CD4-positive, alpha-beta T cell treated with Interleukin-6 at 100 ng/mL for 8 hours (primary cell): ENCODE measurements around the gene NATD1.

Experiments used
- DNase-seq: peaks from one replicate; pipeline ENCODE4 v3.0.0-alpha.2; 2020; ENCODE audit warnings: mixed read lengths, low spot score

The NATD1 gene

DNA sequence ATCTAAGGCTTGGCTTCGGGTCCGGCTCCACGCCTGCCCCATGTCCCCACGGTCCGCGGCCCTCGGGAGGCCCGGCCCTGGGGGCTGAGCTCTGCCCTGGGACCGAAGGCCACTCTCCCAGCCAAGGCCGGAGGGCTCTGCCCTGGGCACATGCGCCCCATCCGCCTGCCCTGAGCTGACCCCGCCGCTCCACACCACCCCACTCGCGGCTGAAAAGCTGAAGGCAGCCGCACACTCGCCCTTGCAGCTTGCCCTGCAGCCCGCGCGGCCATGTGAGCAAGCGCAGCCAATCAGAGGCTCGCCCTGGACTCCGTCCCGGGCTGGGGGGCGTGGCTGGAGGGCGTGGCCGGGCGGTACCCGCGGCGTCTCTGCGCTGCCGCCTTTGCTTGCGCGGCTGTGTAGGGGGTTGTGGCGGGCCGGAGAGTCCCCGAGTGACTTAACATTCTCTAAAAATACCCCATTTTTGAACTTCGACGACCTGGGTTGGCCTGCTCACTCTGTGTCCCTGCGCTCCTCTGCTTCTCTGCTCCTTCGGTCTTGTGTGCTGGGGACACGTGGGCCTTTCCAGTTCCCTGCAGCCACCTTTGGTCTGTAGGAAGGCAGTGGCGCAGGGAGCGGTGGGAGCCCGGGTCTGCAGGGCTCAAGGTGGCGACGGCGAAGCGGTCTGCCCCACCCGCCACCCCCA is 22.5 kb upstream of the NATD1 start:
- DNase-seq: peak; percentile 93

DNA sequence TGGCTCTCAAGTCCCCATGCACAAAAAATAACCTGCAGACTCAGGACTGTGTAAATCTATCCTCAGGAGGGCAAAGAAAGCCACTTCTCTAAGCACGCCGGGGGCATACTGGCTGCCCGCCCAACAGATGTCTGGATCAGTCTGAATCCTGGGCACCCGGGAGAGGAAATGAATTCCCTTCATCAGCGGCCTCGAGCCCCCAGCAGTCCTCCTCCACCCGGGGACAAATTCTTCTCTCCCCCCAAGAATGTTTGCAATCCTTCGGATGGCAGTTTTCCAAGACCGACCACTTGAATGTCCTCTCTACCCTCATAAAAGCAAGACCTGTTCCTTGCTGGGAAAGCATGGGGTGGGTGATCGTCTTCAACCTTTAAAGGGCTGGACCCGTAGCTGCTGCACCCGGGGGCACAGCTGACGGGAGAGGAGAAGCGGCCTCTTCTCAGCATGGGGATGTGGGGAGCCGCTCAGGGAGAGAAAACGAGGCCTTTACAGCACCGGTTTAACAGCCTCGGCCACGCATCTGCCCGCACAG is 21.9 kb upstream of the NATD1 start:
- no peak for DNase-seq

DNA sequence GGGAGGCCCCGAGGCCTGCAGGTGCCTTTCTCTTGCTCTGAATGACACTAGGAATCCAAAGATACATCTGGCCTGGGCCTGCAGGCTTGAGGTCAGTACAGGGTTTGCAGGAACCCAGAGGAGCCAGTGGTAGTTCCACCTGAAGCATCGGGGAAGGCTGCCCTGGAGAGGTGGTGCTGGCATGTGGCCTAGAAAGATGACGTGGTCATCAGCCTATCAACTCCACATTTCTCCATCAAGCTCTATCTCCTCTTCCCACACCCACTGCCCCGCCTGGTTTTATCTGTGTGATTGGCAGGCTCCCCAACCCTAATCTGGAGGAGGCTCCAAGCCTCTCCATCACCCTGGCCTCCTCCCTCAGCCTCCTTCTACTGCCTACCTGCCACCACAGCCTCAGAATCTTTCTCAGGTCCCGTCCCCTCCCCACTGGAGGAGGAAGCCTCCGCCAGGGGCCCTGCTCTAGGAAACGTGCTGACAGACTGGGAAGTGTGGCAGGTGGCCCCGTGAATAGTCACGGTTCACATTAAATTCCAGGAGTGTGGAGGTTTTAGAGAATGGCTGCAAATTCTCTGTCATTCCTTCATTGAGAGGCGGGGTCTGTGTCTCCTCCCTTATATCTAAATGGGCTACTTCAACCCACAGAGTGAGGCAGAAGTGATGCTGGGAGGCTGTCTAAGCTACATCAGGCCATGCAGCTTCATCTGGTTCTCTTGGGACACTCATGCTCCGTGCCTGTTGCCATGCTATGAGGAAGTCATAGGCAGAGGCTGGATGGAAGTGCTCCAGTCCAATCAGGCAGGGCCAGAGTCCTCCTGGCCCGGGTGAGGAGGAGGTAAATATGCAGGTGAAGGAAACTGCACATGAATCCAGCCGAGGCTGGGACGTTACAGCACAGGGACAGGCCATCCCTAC is 19.9 kb upstream of the NATD1 start:
- DNase-seq: no peak

DNA sequence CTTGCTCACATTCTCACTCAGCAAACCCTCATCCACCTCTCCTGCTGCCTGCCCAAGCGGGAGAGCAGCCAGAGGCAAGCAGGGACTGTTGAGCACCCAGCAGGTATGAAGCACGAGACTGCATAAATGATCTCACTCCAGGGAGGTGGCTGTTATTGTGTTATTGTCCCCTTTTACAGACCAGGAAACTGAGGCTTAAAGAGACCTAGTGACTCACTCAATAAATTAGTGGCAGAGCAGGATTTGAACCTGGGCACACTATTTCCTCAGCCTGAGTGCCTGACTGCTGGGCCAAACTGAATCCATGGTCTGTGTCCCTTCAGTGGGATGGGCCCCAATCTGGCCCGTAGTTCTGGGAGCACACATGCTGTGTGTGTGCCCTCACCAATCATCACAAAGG is 19.0 kb upstream of the NATD1 start:
- DNase-seq: no peak

DNA sequence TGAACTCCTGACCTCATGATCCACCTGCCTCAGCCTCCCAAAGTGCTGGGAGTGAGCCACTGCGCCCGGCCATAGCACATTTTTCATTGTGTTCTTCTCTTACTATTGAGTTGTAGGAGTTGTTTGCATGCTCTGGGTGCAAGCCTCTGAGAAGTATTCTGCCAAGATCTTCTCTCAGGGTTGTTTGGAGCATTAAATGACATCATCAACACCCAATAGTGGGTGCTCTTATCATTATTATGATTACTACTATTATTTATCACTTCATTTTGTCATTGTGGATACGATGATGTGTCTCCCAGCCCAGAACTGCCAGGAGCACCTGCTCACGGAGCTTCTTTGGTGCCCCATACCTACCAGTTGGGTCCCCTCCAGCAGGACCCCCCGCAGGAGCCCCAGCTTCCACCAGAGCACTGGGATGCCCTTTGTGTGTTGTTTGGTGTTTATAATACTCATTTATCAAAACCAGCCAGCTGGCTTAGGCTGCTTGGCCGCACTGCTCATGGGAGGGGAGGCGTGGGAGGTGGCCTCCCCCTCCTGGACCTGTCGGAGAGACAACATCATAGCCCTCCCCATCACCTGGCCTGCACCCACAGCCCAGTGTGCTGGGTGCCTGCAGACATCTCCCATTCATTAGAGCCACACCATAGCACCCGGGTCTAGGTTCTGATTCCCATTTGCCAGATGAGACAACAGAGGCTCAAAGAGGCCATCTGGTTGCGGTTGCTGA is 18.4 kb upstream of the NATD1 start:
- DNase-seq: no peak

DNA sequence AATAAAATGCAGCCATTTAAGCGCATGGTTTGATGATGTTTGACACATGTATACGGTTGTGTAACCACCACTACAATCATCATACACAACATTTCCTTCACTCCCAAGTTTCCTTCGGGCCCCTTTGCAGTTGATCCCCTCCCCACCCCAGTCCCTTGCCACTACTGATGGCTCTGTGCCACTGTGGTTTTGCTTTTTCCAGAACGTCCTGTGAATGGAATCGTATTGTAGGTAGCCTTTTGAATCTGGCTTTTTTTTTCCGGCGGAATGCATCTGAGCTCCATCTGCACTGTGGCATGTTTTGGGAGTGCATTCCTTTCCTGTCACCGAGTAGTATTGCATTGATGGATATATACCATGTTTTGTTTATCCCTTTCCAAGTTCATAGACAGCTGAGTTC is 16.2 kb upstream of the NATD1 start:
- DNase-seq: no peak

DNA sequence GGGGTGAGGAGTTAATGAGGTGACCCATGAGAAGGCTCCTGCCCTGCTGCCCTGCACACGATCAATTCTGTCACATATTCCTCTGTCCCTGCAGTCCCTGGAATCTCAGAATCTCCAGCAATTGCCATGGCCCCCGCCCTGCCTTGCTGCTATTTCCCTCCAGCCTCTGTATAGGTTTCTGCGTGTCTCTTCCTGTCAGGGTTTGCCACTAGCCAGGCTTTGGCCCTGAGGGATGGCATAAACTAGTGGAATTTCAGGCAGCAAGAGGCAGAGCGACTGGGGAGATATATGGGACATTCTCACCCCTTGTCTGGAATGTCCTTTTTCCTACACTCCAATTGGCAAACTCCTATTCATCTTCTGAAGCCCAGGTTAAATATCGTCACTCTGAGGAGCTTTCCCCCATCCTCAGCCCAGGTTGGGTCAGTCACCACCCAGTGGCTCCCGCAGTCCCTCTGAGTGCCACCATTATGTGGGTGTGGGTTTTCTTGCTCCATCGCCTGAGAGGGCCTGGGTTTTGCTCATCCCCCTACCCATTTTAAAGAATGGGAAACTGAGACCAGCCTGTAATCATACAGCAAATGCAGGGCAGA is 15.5 kb upstream of the NATD1 start:
- no peak for DNase-seq

DNA sequence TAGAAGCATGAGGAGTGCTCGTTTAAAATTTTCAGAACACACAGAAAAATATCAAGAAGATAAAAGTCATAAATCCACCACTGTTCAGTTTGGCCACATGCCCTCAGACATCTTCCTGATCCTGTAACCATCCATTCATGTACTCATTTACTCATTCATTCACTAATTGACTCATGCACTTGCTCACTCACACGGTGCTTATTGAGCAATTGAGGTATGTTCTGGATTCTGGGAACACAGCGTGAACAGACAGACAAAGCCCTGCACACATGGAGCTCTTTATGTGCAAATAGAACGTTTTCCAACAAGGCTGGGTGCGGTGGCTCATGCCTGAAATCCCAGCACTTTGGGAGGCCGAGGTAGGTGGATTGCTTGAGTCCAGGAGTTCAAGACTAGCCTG is 10.2 kb upstream of the NATD1 start:
- no peak for DNase-seq

DNA sequence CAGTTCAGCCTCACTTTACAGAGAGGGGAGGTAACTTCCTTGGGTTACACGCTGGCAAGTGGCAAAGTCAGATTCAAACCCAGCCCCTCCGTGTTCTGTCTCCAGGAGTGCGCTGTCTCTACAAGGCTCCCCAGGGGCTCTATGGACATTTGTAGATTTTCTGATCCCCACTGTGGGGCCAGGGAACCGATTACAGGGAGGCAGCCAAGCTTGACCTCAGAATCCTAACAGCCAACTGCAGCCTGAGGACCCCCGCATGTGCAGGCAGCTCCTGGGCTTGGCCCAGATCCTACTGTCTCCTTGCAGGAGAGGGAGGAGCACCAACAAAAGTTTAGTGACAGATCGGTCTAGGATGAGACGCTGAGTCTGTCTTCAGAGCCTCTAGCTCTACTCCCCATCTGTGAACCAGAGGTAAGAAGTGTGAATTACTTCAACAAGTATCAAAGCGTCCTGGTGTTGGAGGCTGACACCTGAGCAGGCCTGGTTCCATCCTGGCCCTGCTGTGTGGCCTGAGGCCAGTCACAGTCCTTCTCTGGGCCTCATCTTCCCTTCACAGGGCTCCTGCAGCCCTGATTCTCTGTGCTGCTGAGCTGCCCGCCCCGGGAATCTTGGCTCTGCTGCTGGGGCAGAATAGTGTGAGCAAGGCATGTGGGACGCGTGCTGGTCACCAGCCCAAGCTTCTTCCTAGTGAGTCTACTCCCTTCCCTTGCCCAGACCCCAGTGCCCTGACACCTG is 9.2 kb upstream of the NATD1 start:
- no peak for DNase-seq

DNA sequence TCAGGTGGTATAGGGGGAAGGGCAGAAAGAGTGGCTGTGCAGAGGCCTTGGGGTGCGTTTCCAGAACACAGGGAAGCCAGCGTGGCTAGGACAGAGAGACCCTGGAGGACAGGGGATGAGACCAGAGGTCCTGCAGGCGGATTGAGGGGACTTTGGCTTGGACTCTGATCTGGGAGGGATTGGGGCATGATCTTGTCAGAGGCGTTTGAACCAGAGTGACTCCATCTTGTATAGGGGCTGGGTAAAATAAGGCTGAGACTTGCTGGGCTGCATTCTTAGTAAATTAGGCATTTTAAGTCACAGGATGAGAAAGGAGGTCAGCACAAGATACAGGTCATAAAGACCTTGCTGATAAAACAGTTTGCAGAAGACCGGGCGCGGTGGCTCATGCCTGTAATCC is 5.4 kb upstream of the NATD1 start:
- DNase-seq: no peak

DNA sequence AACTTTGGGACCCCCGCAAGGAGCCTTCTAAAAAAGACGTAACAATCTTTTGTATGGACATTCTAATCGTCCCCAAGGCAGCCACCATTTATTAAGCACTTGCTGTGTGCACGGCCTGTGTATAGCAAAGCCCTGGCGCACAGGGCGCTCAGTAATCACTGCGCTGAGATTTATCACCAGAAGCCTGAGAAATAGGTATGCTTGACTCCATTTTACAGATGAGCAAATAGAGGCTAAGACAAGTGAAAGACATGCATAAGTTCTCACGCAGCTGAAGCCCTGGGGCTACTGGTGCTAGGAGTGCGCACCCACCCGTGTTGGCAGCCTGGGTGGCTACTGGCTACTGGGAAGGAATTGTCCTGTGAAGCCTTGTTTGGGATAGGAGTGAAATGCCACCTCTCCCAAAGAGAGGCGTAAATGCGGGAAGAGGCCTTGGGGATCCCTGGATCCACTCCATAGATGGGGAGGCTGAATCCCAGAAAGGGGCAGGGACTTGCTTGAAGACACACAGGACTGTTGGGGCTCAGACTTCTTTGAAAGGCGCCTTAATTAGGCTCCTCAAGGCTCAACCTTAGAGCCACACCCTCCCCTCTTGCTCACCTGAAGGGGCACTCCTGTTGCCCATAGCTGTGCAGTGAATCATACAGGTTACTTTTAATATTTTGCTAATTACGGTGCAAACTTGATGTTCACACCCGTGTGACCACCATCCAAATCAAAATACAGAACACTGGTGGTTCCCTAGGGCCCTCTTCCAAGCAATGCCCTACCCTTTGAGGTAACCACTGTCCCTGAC is 634 bp upstream of the NATD1 start:
- DNase-seq: no peak

DNA sequence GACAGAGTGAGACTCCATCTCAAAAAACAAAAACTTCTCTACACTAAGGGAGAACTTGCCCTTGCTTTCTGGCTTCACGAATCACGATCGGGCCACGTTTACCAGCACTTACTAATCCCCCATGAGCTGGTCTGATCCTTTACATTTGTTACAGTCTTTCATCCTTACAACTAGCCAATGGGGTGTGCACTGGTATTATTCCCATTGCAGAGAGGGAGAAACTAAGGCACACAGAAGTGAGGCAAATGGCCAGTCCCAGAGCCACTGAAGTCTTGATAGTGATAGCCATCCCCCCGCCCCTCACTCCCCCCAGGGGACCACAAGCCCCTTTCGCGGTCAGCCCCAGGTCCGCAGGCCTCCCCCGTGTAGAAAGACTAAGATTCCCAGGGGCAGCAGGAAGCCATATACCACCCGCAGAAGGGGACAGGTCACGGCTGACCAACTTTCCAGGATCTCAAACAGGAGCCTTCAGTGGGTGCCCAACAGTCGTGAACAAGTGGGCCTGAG is 868 bp downstream of the NATD1 start:
- DNase-seq: no peak

DNA sequence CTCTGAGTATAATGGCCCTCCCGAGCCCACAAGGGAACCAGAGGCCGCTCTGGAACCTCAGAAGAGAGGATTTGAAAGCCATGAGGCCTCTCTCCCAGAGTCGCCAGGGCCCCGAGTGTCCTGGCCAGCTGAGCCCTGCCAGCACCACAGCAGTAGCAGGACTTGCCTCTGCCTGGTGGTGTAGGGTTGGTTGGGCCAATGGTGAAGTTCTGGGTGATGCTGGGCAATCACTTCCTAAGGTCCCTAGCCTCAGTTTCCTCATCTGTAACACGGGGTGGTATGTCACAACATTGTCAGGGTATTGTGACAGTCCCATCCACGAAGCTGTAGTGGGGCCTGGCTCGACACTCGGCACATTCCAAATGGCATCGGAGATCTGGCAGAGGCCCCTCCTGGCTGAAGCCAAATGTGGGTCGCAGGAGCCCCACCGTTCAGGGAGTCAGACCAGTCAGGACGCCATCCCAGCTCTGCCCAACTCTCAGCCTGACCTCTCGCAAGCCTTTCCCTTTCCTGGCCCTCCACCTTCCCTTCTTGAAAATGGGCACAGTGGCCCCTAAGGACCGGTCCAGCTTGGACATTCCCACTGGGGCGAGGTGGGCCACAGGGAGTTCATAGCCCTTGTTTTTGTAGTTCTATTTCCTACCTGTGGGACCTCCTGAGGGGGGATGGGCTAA is 1.7 kb downstream of the NATD1 start:
- no peak for DNase-seq

DNA sequence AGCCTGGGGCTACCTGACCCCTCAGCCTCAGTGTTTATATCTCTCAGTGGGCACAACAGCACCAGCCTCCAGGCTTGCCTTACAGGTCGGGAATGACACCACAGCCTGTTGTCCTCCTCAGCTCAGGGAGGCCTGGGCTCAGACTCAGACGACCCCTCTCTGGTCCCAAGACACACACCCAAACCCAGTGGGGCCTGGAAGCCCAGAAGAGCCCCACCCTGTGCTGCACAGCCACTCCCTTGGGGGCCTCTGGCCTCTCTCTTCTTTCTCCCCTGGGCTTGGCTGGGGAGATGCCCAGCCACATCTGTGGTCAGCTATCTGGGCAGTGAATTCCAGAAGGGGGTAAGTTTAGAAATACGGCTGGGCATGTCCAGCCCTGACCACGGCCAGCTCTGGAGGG is 2.4 kb downstream of the NATD1 start:
- no peak for DNase-seq

DNA sequence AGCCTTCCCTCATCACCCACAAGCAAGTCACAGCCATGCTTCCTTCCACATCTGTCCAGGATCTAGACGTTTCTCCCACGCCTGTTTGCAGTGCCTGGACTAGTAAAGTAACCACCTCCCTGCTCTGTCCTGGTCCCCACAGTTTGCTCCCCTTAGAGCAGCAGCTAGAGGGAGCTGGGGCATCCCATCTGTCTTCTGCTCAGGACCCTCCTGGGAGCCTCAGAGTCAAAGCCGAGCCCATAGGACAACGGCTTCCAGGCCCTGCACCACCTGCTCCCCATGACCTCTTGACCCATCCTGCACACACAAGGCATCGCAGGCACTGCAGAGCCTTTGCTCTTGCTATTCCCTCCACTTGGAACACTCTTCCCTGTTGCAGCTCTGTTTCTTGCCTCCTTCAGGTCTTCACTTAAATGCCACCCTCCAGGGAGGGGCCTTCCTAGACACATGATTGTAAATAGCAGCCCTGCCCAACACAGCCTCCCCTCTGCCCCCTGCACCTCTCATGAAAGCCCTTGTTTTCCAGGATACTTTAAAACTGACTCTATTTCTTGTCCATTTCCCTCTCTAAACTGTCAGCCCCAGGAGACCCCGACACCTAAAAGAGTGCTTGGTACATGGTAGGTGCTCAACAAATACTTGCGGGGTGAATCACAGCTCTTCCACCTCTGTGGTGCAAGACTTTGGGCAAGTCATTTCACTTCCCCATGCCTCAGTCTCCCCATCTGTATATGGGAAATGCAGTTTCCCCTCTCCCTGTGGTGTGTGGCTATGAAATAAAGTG is 3.1 kb downstream of the NATD1 start:
- no peak for DNase-seq

DNA sequence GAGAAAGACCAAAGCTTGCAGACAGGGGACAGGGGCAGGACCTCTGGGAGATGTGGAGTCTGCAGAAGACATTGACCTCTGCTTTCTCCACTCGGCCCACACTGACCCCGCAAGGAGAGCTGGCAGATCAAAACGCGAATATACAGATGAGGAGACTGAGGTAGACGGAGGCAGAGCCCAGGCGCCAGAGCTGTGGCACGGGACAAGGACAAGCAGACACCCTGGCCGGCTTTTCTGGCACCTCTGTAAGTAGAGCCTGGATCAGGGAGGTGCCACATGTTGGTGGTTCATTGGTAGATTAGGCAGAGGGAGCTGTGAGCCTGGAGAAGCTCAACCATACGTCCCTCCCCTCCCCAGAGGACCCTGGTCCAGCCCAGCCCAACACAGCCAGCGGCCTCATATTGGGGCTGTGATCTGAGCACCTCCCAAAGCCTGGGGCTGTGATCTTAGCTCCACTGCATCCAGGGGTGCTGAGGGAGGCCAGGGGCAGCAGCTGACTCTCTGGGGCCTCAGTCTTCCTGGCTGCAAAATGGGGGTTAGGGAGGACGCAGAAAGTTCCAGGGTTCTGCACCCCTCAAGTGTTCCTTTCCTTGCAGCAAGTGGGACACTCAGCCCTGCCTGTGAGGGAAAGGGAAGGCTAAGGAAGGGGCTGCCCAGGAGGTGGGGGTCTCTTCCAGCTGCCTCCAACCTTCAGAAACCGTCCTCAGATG is 4.0 kb downstream of the NATD1 start:
- DNase-seq: no peak

DNA sequence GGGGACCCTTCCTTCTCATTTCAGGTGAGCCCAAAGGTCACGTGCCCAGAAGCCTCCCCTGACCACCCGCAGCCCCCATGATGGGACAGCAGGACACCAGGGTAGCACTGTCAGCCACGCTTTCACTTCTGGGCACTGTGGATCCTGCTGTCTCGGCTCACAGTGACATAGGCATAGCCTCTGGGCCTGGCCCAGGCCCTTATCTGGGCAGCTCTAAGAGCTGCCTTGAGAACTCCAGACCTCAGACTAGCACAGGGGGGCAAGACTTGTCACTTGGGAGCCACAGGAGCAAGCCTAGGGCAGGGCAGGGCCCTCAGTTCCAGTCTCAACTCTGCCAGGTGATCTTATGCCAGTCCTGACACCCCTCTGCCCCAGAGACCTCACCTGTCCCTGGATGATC is 4.7 kb downstream of the NATD1 start:
- no peak for DNase-seq

DNA sequence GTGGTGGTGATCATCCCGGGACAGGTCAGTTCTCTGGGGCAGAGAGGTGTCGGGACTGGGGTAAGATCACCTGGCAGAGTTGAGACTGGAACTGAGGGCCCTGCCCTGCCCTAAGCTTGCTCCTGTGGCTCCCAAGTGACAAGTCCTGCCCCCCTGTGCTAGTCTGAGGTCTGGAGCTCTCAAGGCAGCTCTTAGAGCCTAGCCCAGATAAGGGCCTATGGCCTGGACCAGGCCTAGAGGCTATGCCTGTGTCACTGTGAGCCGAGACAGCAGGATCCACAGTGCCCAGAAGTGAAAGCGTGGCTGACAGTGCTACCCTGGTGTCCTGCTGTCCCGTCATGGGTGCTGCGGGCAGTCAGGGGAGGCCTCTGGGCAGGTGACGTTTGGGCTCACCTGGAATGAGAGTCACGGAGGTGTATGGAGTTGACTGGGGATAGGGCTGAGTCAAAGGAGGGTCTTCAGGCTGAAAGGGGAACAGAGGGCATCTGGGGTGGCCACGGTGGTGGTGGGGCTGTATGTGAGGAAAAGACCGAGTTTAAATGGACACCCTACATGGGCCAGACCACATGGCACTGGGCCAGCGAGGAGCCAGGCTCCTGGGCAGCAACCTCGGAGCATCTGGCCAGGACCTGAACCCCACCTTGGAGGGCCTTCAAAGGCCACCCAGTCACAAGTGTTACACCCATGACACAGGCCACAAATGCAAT is 5.5 kb downstream of the NATD1 start:
- DNase-seq: no peak
